ENCODE data around the gene CLIP2.

DNA sequence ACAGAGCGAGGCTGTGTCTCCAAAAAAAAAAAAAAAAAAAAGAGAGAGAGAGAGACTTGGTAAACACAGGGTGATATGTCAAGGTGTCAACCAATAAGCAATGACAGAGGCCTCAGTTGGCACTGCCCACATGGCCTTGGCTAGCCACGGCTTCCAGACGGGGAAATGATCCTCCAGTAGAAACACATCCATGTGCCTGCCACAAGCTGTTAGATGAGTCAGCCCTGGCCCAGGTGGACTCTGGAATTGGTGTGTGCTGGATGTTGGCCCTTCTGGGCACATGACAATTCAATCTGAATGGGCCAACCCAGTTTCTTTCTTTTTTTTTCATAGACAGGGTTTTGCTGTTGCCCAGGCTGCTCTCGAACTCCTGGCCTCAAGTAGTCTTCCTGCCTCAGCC, 48.7 kb upstream of the CLIP2 start:
- TF ChIP-seq, protein P1, sequence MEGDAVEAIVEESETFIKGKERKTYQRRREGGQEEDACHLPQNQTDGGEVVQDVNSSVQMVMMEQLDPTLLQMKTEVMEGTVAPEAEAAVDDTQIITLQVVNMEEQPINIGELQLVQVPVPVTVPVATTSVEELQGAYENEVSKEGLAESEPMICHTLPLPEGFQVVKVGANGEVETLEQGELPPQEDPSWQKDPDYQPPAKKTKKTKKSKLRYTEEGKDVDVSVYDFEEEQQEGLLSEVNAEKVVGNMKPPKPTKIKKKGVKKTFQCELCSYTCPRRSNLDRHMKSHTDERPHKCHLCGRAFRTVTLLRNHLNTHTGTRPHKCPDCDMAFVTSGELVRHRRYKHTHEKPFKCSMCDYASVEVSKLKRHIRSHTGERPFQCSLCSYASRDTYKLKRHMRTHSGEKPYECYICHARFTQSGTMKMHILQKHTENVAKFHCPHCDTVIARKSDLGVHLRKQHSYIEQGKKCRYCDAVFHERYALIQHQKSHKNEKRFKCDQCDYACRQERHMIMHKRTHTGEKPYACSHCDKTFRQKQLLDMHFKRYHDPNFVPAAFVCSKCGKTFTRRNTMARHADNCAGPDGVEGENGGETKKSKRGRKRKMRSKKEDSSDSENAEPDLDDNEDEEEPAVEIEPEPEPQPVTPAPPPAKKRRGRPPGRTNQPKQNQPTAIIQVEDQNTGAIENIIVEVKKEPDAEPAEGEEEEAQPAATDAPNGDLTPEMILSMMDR (IDR thresholded peaks at IDR 0.05), result no peak
- no peak for TF ChIP-seq POLR2A (IDR thresholded peaks at IDR 0.05)

Measured in esophagus squamous epithelium (tissue), 4 donors.